GM21576 (cell line): Measurements from ENCODE around the gene KRTAP17-1.
"Not testable (repeated sequence)": the region's sequence is repeated elsewhere in the genome, so short reads cannot be mapped to it uniquely, and the experiment has no call there.

Source experiments
- ATAC-seq: cut with Tn5 transposase; IDR thresholded peaks from one replicate; pipeline ENCODE4 v1.9.1; 2021; ENCODE audit warnings: mild to moderate bottlenecking, moderate library complexity; ENCODE audit not compliant: unreplicated experiment

Gene KRTAP17-1

DNA sequence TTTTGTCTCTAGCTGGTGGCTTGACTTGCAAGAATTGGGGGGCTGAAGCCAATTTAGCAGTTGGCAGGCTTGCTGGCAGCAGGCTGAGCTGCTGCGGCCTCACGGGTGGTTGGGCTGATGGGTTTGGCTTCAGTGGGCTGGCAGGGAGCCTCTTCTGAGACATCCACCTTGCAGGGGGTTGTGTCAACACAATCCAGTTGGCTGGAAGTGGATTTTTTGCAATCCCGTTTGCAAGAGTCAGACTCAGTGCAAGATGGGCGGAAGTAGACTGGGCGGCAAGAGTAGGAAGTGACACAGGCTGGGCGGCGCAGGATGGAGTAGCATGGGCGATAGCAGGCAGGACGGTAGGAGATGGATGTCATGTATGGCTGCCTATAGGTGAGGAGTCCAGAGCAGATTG is 7.9 kb downstream of the KRTAP17-1 start:
- no peak for ATAC-seq

DNA sequence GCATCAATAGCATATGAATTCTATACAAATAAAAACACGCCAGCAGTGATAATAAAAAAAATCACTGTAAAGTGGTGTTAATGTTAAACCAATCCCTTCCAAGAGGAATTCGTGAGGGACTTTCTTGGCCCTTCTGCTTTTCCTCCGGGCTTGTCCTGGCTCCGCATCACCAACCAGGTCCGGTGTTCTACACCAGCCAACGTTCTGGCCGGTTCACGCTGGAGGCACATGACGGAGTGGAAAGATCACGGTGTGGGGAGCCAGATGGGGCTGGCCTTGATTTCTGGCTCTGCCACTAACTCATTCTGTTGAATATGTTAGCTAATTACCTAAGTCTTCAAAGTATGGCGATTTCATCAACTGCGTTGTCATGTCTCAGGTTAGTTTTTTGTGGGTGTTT is 11.4 kb downstream of the KRTAP17-1 start:
- no peak for ATAC-seq

DNA sequence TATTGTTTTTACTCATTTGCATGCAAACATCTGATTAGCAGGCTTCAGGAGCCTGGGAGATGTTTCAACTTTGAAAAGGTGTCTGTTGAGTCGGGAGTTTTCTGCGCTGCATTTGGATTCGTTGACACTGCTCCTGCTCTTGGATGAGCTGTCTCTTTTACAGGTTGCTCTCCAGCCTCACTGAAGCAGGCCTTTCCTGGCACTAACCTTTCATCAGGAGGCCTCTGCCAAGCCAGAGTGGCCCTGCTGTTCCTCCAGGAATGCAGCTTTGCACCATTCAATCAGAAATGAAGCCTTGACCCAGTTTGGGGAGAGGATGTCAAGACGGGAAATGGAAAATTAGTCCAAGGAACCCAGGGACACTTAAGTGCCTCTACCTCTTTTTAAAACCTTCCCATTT is 12.5 kb downstream of the KRTAP17-1 start:
- no peak for ATAC-seq

DNA sequence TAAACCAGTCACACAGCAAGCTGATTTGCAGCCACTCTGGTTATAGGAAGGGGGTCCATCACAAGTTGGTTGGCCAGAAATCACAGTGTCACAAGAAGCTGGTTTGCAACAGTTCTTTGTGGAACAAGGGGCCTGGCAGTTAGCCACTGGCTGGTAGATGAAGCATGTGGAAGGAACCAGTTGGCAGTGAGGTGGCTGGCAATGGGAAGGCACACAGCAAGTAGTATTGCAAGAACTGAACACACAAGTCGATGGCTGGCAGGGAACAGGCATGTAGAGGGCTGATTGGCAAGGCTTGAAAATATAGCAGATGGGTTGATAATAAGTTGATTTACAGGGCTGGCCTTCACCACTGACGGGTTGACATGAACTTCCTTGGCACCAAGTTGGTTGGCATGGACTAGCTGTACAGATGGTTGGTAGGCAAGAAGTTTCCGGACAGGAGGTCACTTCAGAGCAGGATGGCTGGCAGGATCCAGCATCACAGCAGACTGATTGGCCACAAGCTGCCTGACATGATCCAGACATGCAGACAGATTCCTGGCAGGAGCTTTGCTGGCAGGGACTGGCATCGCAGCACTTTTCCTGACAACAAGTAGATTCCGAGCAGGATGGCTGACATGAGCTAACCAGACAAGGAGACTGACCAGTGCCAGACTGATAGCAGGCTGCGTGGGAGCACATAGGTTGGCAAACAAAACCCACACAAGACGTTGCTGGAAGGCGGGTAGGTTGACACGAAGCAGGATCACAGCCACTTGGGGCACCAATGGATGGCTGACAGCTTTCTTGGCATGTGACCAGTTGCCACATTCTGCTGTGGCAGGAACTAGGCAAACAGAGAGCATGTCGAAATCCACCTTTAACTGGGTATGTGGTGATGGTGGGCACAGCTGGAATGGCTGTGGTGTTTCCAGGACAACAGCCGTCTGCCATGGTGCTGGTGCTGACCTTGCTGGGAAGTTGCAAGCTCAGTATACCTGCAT is 13.3 kb downstream of the KRTAP17-1 start, which contains the start of gene KRTAP29-1:
KRTAP29-1 (minus strand) TSS at position 936 of the 986 bp plus-strand sequence; CDS start at position 936, 0 bp downstream.
- no peak for ATAC-seq

DNA sequence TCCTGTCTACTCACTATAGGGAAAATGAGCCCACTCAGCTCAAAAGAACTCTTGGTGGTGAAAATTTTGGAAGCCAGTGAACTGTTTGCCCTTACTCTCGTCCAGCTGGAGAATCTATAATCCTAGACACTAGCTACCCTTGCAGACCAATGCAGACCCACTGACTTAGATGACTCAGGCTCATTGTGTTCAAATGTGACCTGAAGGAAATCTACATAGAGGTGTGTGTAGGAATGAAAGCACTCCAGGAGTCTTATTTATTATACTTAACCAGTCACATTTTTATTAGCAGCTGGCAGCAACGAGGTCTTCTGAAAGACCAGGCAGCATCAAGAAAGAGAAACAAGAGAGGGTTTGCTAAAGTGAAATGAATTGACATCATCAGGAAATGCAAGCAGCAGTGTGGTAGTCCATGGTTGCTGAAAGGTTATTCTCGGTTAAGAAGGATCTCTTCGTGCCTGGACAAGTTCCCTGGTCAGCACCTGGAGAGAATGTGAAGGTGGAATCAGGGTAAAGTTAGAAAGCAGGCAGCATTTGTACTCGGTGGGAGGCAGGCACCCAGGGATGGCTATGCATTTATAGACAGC is 14.2 kb downstream of the KRTAP17-1 start:
- no peak for ATAC-seq

DNA sequence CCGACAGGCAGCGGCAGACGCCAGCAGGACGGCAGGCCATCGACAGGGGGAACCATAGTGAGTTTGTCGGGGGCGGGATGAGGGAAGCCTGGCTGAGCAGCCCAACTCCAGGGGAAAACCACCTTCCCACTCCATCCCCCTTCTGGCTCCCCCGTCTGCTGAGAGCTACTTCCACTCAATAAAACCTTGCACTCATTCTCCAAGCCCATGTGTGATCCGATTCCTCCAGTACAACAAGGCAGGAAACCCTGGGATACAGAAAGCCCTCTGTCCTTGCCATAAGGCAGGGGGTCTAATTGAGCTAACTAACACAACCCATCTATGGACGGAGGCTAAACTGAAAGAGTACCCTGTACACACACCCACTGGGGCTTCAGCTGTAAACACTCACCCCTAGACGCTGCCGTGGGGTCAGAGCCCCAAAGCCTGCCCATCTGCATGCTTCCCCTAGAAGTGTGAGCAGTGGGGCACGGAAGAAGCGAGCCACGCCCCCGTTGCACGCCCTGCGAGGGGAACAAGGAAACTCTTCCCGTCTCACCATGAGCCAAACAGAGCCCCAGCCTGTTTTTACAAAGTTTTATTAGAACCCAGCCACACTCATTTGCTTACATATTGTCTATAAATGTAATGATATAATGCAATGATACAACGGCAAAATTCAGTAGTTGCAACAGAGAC is 16.9 kb downstream of the KRTAP17-1 start:
- ATAC-seq, result no peak

DNA sequence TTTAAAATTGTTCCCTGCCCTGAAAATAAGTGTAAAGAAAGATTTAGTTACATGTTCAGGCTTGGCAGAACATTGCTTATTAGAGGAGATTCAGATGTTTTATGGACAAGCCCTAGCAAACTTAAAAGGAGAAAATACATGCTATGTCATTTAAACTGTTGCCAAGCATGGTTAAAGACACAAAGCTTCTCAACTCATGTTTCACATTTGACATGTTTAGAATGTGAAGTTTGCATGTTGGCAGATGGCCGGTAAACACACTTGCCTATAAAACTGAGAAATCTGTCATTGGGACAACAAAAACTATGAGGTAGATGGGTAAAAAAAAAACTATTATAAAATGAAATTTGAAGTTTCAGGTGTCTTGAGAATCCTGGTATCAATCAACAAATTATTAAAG is 18.7 kb downstream of the KRTAP17-1 start:
- no peak for ATAC-seq

DNA sequence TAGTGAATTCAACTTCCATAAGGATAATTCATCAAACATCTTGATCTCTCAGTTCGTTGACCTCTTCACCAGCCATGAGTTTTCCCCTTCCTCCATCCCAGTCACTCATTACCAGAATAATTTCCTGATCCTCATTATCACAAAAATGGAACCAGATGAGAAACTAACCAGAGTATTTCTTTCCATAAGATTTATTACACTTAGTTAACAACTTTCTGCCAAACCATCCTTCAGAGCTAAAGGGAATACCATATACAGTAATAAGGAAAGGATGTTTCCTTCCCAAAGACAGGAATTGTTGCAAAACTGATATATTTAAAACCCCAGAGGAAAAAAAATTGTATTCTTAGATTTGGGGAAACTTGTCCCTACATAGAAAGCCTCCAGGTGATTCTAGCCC is 21.5 kb downstream of the KRTAP17-1 start:
- ATAC-seq, result no peak

DNA sequence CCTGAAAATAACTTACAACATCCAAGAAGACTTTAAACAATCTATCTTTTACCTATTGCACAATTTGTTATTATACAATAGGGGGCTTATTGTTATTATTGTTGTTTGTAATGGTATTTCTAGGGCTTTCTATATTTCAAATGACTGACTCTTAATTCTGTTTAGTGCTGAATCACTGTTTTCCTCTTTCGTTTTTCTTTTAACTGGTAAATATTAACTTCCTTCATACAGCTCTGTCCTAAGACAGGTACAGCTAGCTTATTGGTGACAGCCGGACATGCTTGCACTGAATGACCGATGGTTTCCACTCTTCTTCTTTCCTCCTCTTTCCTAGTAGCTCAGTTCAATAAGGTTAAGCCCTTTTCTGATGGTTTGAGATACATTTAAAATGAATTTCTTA is 28.5 kb downstream of the KRTAP17-1 start:
- ATAC-seq, result no peak

DNA sequence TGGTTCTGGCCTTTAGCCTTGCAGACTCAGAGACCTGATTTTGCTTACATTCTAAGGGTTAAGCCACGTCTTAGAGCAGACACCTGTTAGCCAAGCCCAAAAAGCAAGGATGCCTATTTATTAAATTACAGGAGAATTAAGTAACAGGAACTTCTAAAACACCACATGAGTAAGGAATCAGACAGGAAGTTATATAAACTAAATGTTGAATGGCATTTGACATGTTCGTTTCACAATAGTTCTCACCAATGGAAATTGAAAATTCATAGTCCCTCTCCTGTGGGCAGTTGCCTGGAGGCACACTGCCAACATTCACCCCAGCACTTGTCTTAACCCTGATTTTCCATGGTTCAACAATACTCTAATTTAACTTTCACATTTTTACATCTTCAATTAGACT is 31.0 kb downstream of the KRTAP17-1 start:
- no peak for ATAC-seq

DNA sequence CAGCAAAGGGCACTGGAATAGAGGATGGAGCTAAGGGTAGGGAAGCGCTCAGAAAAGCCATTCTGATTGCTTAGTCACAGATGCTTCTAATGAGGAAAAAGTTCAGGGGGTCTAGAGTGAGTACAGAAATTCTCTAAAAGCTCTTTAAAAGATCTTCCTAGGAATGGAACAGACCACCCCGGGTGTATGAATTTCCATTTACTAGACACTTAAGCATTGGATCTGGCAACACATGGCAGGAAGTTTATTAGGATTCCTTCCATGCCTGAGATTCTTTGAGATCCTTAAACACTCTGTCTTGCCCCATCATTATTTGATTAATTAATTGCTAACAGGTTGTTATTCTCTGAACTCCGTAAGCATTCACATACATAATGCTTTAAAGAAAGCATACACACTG is 31.5 kb downstream of the KRTAP17-1 start:
- ATAC-seq, result no peak

DNA sequence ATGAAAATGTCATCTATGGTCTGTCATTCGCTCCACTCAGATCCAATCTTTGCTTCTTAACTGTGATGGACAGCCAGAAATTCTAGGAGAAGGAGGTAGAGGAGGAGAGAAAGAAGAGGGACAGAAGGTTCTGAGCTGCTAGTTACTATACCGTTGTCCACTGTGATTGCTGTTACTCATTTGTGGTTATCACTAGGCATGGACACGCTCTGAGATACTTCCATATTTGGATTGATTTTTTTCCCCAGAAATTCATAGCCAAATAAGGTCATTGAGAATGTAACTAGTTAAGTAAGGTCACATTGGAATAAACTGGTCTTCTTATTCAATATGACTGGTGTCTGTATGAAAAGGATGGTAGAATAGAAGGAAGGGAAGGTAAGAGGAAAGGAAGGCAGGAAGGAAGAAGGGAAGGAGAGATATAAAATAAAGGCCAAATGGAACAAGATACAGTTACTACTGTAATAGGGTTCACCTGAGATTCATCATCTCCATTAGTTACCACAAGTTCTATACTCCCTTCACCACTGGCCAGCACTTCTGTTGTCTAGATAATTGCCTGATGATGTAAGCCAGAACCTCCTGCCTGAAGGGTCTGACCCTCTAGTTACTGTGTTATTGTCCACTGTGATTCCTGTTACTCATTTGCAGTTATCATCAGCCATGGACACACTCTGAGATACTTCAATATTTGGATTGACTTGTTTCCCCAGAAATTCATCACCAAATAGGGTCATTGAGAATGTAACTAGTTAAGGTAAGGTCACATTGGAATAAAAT is 37.1 kb downstream of the KRTAP17-1 start:
- ATAC-seq, result no peak

DNA sequence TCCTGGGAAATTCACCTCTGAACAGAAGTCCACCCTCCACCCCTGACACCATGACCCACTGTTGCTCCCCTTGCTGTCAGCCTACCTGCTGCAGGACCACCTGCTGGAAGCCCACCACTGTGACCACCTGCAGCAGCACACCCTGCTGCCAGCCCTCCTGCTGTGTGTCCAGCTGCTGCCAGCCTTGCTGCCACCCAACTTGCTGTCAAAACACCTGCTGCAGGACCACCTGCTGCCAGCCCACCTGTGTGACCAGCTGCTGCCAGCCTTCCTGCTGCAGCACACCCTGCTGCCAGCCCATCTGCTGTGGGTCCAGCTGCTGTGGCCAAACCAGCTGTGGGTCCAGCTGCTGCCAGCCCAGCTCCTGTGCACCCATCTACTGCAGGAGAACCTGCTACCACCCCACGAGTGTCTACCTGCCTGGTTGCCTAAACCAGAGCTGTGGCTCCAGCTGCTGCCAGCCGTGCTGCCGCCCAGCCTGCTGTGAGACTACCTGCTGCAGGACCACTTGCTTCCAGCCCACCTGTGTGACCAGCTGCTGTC is 39.8 kb downstream of the KRTAP17-1 start, which contains the start of gene KRTAP9-7:
KRTAP9-7 (plus strand) TSS at position 51 of the 543 bp plus-strand sequence; CDS start at position 51, 0 bp downstream.
- not testable (repeated sequence) for ATAC-seq

DNA sequence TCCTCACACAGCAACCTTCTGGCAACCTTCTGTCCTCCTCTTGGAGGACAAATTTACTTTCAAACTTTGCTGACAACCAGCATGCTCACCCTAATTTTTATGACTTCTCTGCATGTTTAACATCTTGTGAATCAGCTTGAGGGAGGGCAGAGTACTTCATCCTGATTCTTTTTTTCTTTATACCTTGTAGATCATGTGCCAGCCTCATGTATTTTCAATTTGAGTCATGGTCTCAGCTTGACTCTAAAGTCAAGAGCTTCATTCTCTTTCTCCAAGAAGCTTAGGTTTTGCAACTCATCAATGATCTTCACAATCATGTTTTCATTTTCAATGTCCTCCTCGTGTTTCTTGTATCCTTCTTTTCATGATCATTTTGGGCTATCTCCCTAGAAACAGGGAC is 43.7 kb downstream of the KRTAP17-1 start:
- ATAC-seq, result no peak

DNA sequence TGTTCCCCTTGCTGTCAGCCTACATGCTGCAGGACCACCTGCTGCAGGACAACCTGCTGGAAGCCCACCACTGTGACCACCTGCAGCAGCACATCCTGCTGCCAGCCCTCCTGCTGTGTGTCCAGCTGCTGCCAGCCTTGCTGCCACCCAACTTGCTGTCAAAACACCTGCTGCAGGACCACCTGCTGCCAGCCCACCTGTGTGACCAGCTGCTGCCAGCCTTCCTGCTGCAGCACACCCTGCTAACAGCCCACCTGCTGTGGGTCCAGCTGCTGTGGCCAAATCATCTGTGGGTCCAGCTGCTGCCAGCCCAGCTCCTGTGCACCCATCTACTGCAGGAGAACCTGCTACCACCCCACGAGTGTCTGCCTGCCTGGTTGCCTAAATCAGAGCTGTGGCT is 44.2 kb downstream of the KRTAP17-1 start:
- not testable (repeated sequence) for ATAC-seq

DNA sequence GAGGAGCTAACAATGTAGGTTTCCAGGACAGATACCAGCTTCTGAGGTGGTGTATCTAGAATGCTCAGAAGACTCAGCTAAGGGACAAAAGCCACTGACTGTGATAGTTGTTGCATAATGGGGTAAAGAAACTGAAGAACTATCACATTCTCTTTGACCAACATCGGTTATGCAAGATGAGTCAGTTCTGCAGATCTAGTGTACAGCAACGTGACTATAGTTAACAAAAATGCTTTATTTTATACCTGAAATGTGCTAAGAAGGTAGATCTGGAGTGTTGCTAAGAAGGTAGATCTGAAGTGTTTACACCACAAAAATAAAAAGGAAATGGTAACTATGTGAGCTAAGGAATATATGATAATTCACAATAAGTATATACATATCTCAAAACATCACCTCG is 47.8 kb downstream of the KRTAP17-1 start:
- ATAC-seq, result no peak

DNA sequence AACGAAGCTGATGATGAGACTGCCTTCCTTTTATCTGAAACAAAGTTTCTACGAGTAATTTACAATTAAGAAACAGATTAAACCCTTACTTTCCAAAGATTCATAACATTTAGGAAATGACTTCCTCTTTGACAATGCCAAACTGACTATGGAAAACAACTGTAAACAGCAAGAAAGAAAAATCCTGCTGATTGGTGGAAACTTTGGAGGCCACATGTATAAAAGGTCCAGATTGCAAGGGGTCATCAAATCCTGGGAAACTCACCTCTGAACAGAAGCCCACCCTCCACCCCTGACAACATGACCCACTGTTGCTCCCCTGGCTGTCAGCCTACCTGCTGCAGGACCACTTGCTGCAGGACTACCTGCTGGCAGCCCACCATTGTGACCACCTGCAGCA is 50.4 kb downstream of the KRTAP17-1 start, which contains the start of gene KRTAP9-6:
KRTAP9-6 (plus strand) TSS at position 301 of the 400 bp plus-strand sequence; CDS start at position 301, 0 bp downstream.
- no peak for ATAC-seq
